CD14-positive monocyte (primary cell): ENCODE results near the gene RGS19. TPM values are rescaled to one million over a fixed set of nuclear protein-coding genes. Genes with fewer than 3 reads are reported as not detected.
A peak's percentile ranks its signal among the peaks of the same experiment; 100 is the strongest.

Experiments
- DNase-seq, 3 donors: peaks; one replicate each; pipeline ENCODE4 v3.0.0-alpha.2; 2011 to 2022
- H2AFZ ChIP-seq: 2 replicates; pipeline ENCODE4 v1.6.0; 2012; ENCODE audit warnings: mild to moderate bottlenecking, low read depth, low read length, inconsistent platforms; ENCODE audit not compliant: insufficient read depth, poor library complexity, severe bottlenecking
- H3K27ac ChIP-seq, 2 donors: 1 replicate in 1 of 2; 2 replicates in 1 of 2; pipeline ENCODE4 v1.5.1; 2012 to 2013; ENCODE audit warnings: low read length in 2 of 2, control low read depth in 1 of 2, inconsistent platforms in 1 of 2, low read depth in 1 of 2, mild to moderate bottlenecking in 1 of 2
- H3K27me3 ChIP-seq, 2 donors: one replicate each; pipeline versions ENCODE4 v1.6.0 to v1.6.1; 2011 to 2013; ENCODE audit warnings: low read length in 2 of 2; ENCODE audit not compliant: control insufficient read depth in 2 of 2, insufficient read depth in 2 of 2
- H3K36me3 ChIP-seq, 2 donors: replicated peaks in 1 of 2; 1 replicate in 1 of 2; 2 replicates in 1 of 2; pipeline versions ENCODE4 v1.5.1 to v1.6.1; 2012 to 2013; ENCODE audit warnings: low read length in 2 of 2, control low read depth in 1 of 2, inconsistent platforms in 1 of 2, mild to moderate bottlenecking in 1 of 2; ENCODE audit not compliant: insufficient read depth in 2 of 2, control insufficient read depth in 1 of 2
- H3K4me1 ChIP-seq, 2 donors: 1 replicate in 1 of 2; 2 replicates in 1 of 2; pipeline versions ENCODE4 v1.5.1 to v1.6.1; 2012 to 2013; ENCODE audit warnings: low read length in 2 of 2, control low read depth in 1 of 2, inconsistent platforms in 1 of 2, mild to moderate bottlenecking in 1 of 2, moderate library complexity in 1 of 2; ENCODE audit not compliant: insufficient read depth in 2 of 2, control insufficient read depth in 1 of 2
- H3K4me2 ChIP-seq: replicated peaks from 2 replicates; pipeline ENCODE3; 2012; ENCODE audit warnings: low read length, moderate library complexity, mild to moderate bottlenecking; ENCODE audit not compliant: poor library complexity, severe bottlenecking; ENCODE audit errors: extremely low read depth
- H3K4me3 ChIP-seq, 3 experiments: fragments of 200-600 bp in 1 of 3; sonication (generic) in 1 of 3; replicated peaks in 1 of 3; 1 replicate in 2 of 3; 2 replicates in 1 of 3; pipeline ENCODE4 v1.5.1; 2011 to 2013; ENCODE audit warnings: low read length in 3 of 3, mild to moderate bottlenecking in 3 of 3, control low read depth in 2 of 3, low read depth in 2 of 3, inconsistent platforms in 1 of 3, moderate library complexity in 1 of 3
- H3K79me2 ChIP-seq: 2 replicates; pipeline ENCODE4 v1.6.0; 2012; ENCODE audit warnings: mild to moderate bottlenecking, control low read depth, inconsistent platforms, low read length, moderate library complexity; ENCODE audit not compliant: insufficient read depth
- H3K9ac ChIP-seq: 2 replicates; pipeline ENCODE4 v1.6.0; 2017; ENCODE audit warnings: low read length, mild to moderate bottlenecking; ENCODE audit not compliant: insufficient read depth, poor library complexity, severe bottlenecking
- H3K9me3 ChIP-seq, 2 donors: replicated peaks in 1 of 2; 1 replicate in 1 of 2; 2 replicates in 1 of 2; pipeline versions ENCODE4 v1.5.1 to v1.6.1; 2012 to 2013; ENCODE audit warnings: low read length in 2 of 2, control low read depth in 1 of 2; ENCODE audit not compliant: control insufficient read depth in 1 of 2, insufficient read depth in 1 of 2
- H4K20me1 ChIP-seq: 2 replicates; pipeline ENCODE4 v1.6.0; 2012; ENCODE audit warnings: mild to moderate bottlenecking, low read length, control low read depth, moderate library complexity; ENCODE audit not compliant: insufficient read depth
- H3K27ac Mint-ChIP-seq, 7 donors: one replicate each; pipeline ENCODE4 v1.8.0; 2020; ENCODE audit warnings: mild to moderate bottlenecking in 7 of 7, mixed read lengths in 7 of 7, moderate library complexity in 6 of 7, inconsistent platforms in 2 of 7
- H3K27me3 Mint-ChIP-seq, 3 donors: one replicate each; pipeline ENCODE4 v1.8.0; 2021 to 2022; ENCODE audit warnings: low read depth in 3 of 3, mild to moderate bottlenecking in 3 of 3, mixed read lengths in 3 of 3, moderate library complexity in 3 of 3, inconsistent platforms in 1 of 3
- H3K36me3 Mint-ChIP-seq, 2 donors: one replicate each; pipeline ENCODE4 v1.8.0; 2020; ENCODE audit warnings: mixed read lengths in 2 of 2, inconsistent platforms in 1 of 2, mild to moderate bottlenecking in 1 of 2
- H3K4me1 Mint-ChIP-seq: one replicate; pipeline ENCODE4 v1.8.0; 2020; ENCODE audit warnings: mild to moderate bottlenecking, mixed read lengths
- H3K4me3 Mint-ChIP-seq, 2 donors: one replicate each; pipeline ENCODE4 v1.8.0; 2020; ENCODE audit warnings: mild to moderate bottlenecking in 2 of 2, mixed read lengths in 2 of 2, moderate library complexity in 1 of 2
- H3K9me3 Mint-ChIP-seq, 7 donors: one replicate each; pipeline ENCODE4 v1.8.0; 2020 to 2022; ENCODE audit warnings: mixed read lengths in 7 of 7, mild to moderate bottlenecking in 6 of 7, moderate library complexity in 6 of 7, inconsistent platforms in 2 of 7
- CTCF ChIP-seq: fragments of 200-600 bp; IDR thresholded peaks from one replicate; pipeline ENCODE4 v1.8.0; 2022; ENCODE audit warnings: antibody characterized with exemption, mild to moderate bottlenecking
- WGBS: methylation state at CpG from one replicate; pipeline ENCODE4 v1.1.5; 2013; ENCODE audit warnings: missing lambda C conversion rate; ENCODE audit not compliant: insufficient coverage; 5-methylcytosine and 5-hydroxymethylcytosine counted together
- intact Hi-C, 2 donors: fragments of 100-400 bp; cut with micrococcal nuclease; formaldehyde crosslinking; loops; one replicate each; pipeline versions ENCODE4 v1.15.0 to v1.15.1; 2023
- polyA plus RNA-seq, 3 donors: library from polyadenylated mRNA; depleted of rRNA in 1 of 3; unstranded in 2 of 3; stranded (reverse) in 1 of 3; fragments of 300-500 nt in 2 of 3; fragments of >200 nt in 1 of 3; fragmentation: Illumina TruSeq in 2 of 3; gene quantifications; 1 replicate in 2 of 3; 2 replicates in 1 of 3; pipeline ENCODE4 v1.2.3, GENCODE V29; 2012 to 2021

RGS19 gene
- polyA plus RNA-seq, 3 donors: 235 to 280 (median 244) TPM

GRCh38 chr20:64037199-64037497 is 42.2 kb downstream of the RGS19 start:
- no peak for TF ChIP-seq CTCF
- no peak overlapping the region for H2AFZ ChIP-seq
- H3K27me3 Mint-ChIP-seq: peaks cover 50 to 63% (median 56%) of the 10 kb centered on the region in 3 donors
- no peak overlapping the region for H3K4me2 ChIP-seq
- peaks cover 22 to 36% of the 10 kb centered on the region in 2 donors for H3K4me1 ChIP-seq
- peaks cover 0 to 4% (median 2%) of the 10 kb centered on the region in 7 donors for H3K9me3 Mint-ChIP-seq
- intact Hi-C loops: no loop called here
- no peaks in the 10 kb centered on the region for H3K9me3 ChIP-seq
- no peak for DNase-seq
- no peak overlapping the region for H3K27ac ChIP-seq
- peak overlapping the region in 1 of 2 donors; percentile 80 for H3K4me3 Mint-ChIP-seq
- peaks cover 14 to 33% of the 10 kb centered on the region in 2 donors for H3K36me3 ChIP-seq
- no peak overlapping the region for H3K4me3 ChIP-seq
- H3K4me1 Mint-ChIP-seq: peaks cover 19% of the 10 kb centered on the region
- H3K79me2 ChIP-seq: no peaks in the 10 kb centered on the region
- H3K36me3 Mint-ChIP-seq: peaks cover 24 to 29% of the 10 kb centered on the region in 2 donors
- no peak overlapping the region for H3K9ac ChIP-seq
- H3K27ac Mint-ChIP-seq: peak overlapping the region in 1 of 7 donors; percentile 50
- no peaks in the 10 kb centered on the region for H4K20me1 ChIP-seq
- WGBS: no CpG with 5 or more reads among the region's 3 CpGs
- H3K27me3 ChIP-seq: peaks cover 24 to 55% of the 10 kb centered on the region in 2 donors

GRCh38 chr20:64036346-64037198 is 42.7 kb downstream of the RGS19 start:
- peaks cover 20 to 38% of the 10 kb centered on the region in 2 donors for H3K36me3 ChIP-seq
- Mint-ChIP-seq H3K27ac (no peak overlapping the region), H3K4me3 (peak overlapping the region in 1 of 2 donors; percentile 35), H3K4me1 (peaks cover 14% of the 10 kb centered on the region), H3K9me3 (peaks cover 0 to 4% (median 2%) of the 10 kb centered on the region in 7 donors), H3K27me3 (peaks cover 46 to 58% (median 50%) of the 10 kb centered on the region in 3 donors), H3K36me3 (peaks cover 29 to 34% of the 10 kb centered on the region in 2 donors)
- DNase-seq: no peak
- no peaks in the 10 kb centered on the region for H3K79me2 ChIP-seq
- H2AFZ ChIP-seq: no peak overlapping the region
- no peak overlapping the region for H3K27ac ChIP-seq
- TF ChIP-seq CTCF: no peak
- WGBS: 42% methylated on average over 10 of the region's 17 CpGs
- H3K9ac ChIP-seq: no peak overlapping the region
- no peaks in the 10 kb centered on the region for H4K20me1 ChIP-seq
- no peaks in the 10 kb centered on the region for H3K9me3 ChIP-seq
- peaks cover 18 to 50% of the 10 kb centered on the region in 2 donors for H3K27me3 ChIP-seq
- no peak overlapping the region for H3K4me2 ChIP-seq
- intact Hi-C loops: no loop called here
- H3K4me3 ChIP-seq: no peak overlapping the region
- peaks cover 16 to 30% of the 10 kb centered on the region in 2 donors for H3K4me1 ChIP-seq
